ENCODE measurements around the gene ZNF3. TPM values are rescaled to one million over a fixed set of nuclear protein-coding genes. Genes with fewer than 3 reads are reported as not detected.

The ZNF3 gene
- total RNA-seq, 1 donor from 2014 or later: 35.4 TPM

DNA sequence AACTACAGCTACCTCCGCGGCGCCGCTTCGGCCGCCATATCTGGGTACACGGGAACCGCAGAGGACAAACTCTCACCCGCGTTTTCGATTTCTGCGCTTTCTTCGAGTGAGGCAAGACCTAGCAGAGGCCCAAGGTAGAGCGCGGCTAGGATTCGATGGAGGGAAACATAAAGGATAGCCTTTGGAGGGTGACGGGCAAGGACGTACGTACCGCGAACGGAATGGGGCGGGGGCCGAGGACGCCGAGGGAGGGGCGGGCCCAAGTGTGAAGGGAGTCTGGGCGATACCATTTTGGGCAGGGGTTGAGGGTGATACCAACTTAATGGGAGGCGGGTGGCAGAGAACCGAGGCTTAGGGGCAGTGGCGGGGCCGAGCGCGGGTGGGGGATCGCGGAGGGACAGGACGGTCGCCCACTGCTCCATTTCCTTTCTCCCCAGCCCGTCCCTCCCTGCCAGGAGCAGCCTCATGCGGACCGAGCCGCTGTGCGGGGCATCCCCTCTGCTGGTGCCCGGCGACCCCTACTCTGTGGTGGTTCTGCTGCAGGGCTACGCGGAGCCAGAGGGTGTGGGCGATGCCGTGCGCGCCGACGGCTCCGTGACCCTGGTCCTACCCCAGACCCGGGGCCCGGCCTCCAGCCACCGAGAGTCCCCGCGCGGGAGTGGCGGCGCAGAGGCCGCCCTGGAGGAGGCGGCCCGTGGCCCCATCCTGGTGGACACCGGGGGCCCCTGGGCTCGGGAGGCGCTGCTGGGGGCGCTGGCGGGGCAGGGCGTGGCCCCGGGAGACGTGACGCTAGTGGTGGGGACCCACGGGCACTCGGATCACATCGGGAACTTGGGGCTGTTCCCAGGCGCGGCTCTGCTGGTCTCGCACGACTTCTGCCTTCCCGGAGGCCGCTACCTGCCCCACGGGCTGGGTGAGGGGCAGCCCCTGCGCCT lies 45.7 kb upstream of the ZNF3 start, which contains the start of gene MBLAC1:
TSS of gene MBLAC1 (plus strand) at position 37 of the 935 bp plus-strand sequence. CDS start at position 466, 429 bp downstream.
- H3K4me3 Mint-ChIP-seq (ENCODE audit: unreplicated experiment): peak within 1 kb of the TSS; percentile 99
- H3K27ac Mint-ChIP-seq (ENCODE audit: unreplicated experiment): peak within 1 kb of the TSS; percentile 100
- peaks cover 23% of the 10 kb centered on the region for H3K4me1 Mint-ChIP-seq (ENCODE audit: unreplicated experiment)
- DNase-seq (ENCODE audit: extremely low spot score, unreplicated experiment): peak; percentile 95
- no peaks in the 10 kb centered on the region for H3K27me3 Mint-ChIP-seq (ENCODE audit: unreplicated experiment)
- no peaks in the 10 kb centered on the region for H3K9me3 Mint-ChIP-seq (ENCODE audit: unreplicated experiment)
- TF ChIP-seq, protein P1, sequence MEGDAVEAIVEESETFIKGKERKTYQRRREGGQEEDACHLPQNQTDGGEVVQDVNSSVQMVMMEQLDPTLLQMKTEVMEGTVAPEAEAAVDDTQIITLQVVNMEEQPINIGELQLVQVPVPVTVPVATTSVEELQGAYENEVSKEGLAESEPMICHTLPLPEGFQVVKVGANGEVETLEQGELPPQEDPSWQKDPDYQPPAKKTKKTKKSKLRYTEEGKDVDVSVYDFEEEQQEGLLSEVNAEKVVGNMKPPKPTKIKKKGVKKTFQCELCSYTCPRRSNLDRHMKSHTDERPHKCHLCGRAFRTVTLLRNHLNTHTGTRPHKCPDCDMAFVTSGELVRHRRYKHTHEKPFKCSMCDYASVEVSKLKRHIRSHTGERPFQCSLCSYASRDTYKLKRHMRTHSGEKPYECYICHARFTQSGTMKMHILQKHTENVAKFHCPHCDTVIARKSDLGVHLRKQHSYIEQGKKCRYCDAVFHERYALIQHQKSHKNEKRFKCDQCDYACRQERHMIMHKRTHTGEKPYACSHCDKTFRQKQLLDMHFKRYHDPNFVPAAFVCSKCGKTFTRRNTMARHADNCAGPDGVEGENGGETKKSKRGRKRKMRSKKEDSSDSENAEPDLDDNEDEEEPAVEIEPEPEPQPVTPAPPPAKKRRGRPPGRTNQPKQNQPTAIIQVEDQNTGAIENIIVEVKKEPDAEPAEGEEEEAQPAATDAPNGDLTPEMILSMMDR (IDR thresholded peaks at IDR 0.05): no peak
- H3K36me3 Mint-ChIP-seq (ENCODE audit: unreplicated experiment): no peaks in the 10 kb centered on the region

DNA sequence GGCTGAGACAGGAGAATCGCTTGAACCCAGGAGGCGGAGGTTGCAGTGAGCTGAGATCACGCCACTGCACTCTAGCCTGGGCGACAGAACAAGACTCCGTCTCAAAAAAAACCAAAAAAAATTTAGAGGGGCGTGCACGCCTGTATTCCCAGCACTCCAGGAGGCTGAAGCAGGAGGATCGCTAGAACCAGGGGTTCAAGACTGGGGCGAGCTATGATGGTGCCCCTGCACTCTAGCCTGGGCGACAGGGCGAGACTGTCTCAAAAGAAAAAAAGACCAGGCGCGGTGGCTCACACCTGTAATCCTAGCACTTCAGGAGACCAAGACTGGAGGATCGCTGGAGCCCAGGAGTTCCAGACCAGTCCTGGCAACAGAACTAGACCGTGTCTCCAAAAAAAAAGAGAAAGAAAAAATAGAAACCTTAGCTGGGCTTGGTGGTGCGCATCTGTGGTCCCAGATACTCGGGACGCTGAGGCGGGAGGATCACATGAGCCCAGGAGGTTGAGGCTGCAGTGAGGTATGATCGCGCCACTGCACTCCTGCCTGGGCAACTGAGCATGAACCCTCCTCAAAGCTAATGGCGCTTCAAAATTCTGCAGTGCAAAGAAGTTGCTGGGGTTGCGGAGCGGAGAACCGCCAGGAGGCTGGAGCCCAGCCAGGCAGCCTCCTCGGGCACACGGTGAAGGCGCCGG lies 44.9 kb upstream of the ZNF3 start:
- H3K27ac Mint-ChIP-seq (ENCODE audit: unreplicated experiment): peak overlapping the region; percentile 100

DNA sequence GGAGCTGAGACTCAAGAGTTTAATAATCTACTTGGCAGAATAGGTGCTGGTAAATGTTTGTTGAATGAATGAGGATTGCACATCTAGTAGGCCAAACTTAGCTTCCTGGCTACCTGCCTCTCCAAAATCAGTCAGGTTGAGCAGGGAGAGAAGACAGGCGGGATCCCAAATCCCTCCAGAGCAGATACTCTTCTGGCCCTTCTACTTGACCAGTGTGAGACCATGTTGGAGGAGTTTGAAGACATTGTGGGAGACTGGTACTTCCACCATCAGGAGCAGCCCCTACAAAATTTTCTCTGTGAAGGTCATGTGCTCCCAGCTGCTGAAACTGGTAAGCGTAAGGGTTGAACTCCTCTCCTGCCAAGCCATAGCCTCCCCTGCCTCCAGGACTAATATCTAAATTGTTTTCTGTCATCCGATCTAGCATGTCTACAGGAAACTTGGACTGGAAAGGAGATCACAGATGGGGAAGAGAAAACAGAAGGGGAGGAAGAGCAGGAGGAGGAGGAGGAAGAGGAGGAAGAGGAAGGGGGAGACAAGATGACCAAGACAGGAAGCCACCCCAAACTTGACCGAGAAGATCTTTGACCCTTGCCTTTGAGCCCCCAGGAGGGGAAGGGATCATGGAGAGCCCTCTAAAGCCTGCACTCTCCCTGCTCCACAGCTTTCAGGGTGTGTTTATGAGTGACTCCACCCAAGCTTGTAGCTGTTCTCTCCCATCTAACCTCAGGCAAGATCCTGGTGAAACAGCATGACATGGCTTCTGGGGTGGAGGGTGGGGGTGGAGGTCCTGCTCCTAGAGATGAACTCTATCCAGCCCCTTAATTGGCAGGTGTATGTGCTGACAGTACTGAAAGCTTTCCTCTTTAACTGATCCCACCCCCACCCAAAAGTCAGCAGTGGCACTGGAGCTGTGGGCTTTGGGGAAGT lies 43.0 kb upstream of the ZNF3 start:
- DNase-seq (ENCODE audit: extremely low spot score, unreplicated experiment): no peak
- TF ChIP-seq, protein P1 (IDR thresholded peaks at IDR 0.05): no peak
- no peaks in the 10 kb centered on the region for H3K9me3 Mint-ChIP-seq (ENCODE audit: unreplicated experiment)
- peaks cover 28% of the 10 kb centered on the region for H3K4me1 Mint-ChIP-seq (ENCODE audit: unreplicated experiment)
- H3K27ac Mint-ChIP-seq (ENCODE audit: unreplicated experiment): peak overlapping the region; percentile 56
- peak overlapping the region; percentile 26 for H3K4me3 Mint-ChIP-seq (ENCODE audit: unreplicated experiment)
- no peaks in the 10 kb centered on the region for H3K36me3 Mint-ChIP-seq (ENCODE audit: unreplicated experiment)
- H3K27me3 Mint-ChIP-seq (ENCODE audit: unreplicated experiment): no peaks in the 10 kb centered on the region

More for the DNA sequence above, 44.9 kb upstream of the ZNF3 start:
- TF ChIP-seq, protein P1 (IDR thresholded peaks at IDR 0.05): no peak
- no peaks in the 10 kb centered on the region for H3K27me3 Mint-ChIP-seq (ENCODE audit: unreplicated experiment)
- no peaks in the 10 kb centered on the region for H3K9me3 Mint-ChIP-seq (ENCODE audit: unreplicated experiment)
- peak overlapping the region; percentile 99 for H3K4me3 Mint-ChIP-seq (ENCODE audit: unreplicated experiment)
- DNase-seq (ENCODE audit: extremely low spot score, unreplicated experiment): no peak
- peaks cover 21% of the 10 kb centered on the region for H3K4me1 Mint-ChIP-seq (ENCODE audit: unreplicated experiment)
- no peaks in the 10 kb centered on the region for H3K36me3 Mint-ChIP-seq (ENCODE audit: unreplicated experiment)

- peaks cover 31% of the 10 kb centered on the region for H3K4me1 Mint-ChIP-seq (ENCODE audit: unreplicated experiment)
- H3K27ac Mint-ChIP-seq (ENCODE audit: unreplicated experiment): no peak overlapping the region
- TF ChIP-seq, protein P1 (IDR thresholded peaks at IDR 0.05): no peak
- DNase-seq (ENCODE audit: extremely low spot score, unreplicated experiment): no peak
- no peaks in the 10 kb centered on the region for H3K9me3 Mint-ChIP-seq (ENCODE audit: unreplicated experiment)
- no peaks in the 10 kb centered on the region for H3K36me3 Mint-ChIP-seq (ENCODE audit: unreplicated experiment)
- no peaks in the 10 kb centered on the region for H3K27me3 Mint-ChIP-seq (ENCODE audit: unreplicated experiment)
- no peak overlapping the region for H3K4me3 Mint-ChIP-seq (ENCODE audit: unreplicated experiment)
Observed at GRCh38 chr7:100122568-100122967, 41.0 kb upstream of the ZNF3 start.

Measured in osteocyte (in vitro differentiated cells).